ENCODE results near the gene BMP6. TPM values are rescaled to one million over a fixed set of nuclear protein-coding genes. Genes with fewer than 3 reads are reported as not detected.

BMP6 gene
- total RNA-seq, 1 experiment from 2014 or later: 1.6 TPM

GRCh38 chr6:7730001-7730783 lies 4.3 kb downstream of the BMP6 start:
- Histone ChIP-seq H3K4me1 (ENCODE audit: control insufficient read depth in 1 of 2, insufficient read depth in 2 of 2, low read length in 2 of 2) (peaks cover 7 to 11% of the 10 kb centered on the region in 2 experiments), H3K36me3 (ENCODE audit: control insufficient read depth in 1 of 2, insufficient read depth in 2 of 2, low read length in 2 of 2) (no peaks in the 10 kb centered on the region), H3K4me3 (replicated peaks in 1 of 2; ENCODE audit: low read depth in 1 of 2, low read length in 2 of 2) (no peak overlapping the region), H3K27me3 (ENCODE audit: insufficient read depth, low read length) (no peaks in the 10 kb centered on the region), H3K27ac (ENCODE audit: low read depth, low read length) (no peak overlapping the region), H3K9me3 (ENCODE audit: control insufficient read depth in 1 of 2, insufficient read depth in 1 of 2, low read depth in 1 of 2, low read length in 2 of 2) (no peaks in the 10 kb centered on the region), H3K9ac (ENCODE audit: low read length) (no peak overlapping the region), H2AFZ (ENCODE audit: low read depth, low read length, poor library complexity, severe bottlenecking) (no peak overlapping the region), H3K4me2 (ENCODE audit: low read length) (no peak overlapping the region), H4K20me1 (ENCODE audit: insufficient read depth) (no peaks in the 10 kb centered on the region), H3K79me2 (ENCODE audit: insufficient read depth, low read length) (no peaks in the 10 kb centered on the region), H3K9me2 (ENCODE audit: insufficient read depth) (no peaks in the 10 kb centered on the region)
- RAD21 ChIA-PET (ENCODE audit: low non-redundant PET in 1 of 2, low total read pairs in 2 of 2, uncharacterized antibody in 2 of 2, unreplicated experiment in 2 of 2): no interaction called here
- DNase-seq (ENCODE audit: low read depth, low spot score): no peak
- CTCF ChIA-PET: no interaction called here
- no peak for TF ChIP-seq EZH2 (IDR thresholded peaks at IDR 0.05)
- no peak for TF ChIP-seq FOSL1 (IDR thresholded peaks at IDR 0.05; ENCODE audit: low read depth)
- TF ChIP-seq SIN3A (IDR thresholded peaks at IDR 0.05; ENCODE audit: low read depth): no peak
- TF ChIP-seq SRF (IDR thresholded peaks at IDR 0.05; ENCODE audit: low read depth): no peak
- no peak for TF ChIP-seq TCF7L2 (IDR thresholded peaks at IDR 0.05; ENCODE audit: borderline replicate concordance, extremely low read depth, insufficient read depth, insufficient read length)
- no peak for TF ChIP-seq JUND (IDR thresholded peaks at IDR 0.05)
- no peak for TF ChIP-seq ZNF274 (IDR thresholded peaks at IDR 0.05; ENCODE audit: low read depth, low read length)
- TF ChIP-seq ELF1 (IDR thresholded peaks at IDR 0.05; ENCODE audit: borderline replicate concordance, low read depth): no peak
- no peak for TF ChIP-seq POLR2AphosphoS5 (IDR thresholded peaks at IDR 0.05; ENCODE audit: low read depth, low read length)
- TF ChIP-seq CTCF (IDR thresholded peaks at IDR 0.05 in 2 of 3, conservative IDR thresholded peaks at IDR 0.05 in 1 of 3; ENCODE audit: borderline replicate concordance in 1 of 3, insufficient read depth in 1 of 3, low read depth in 2 of 3, low read length in 2 of 3): no peak
- no peak for TF ChIP-seq ZFX (IDR thresholded peaks at IDR 0.05)
- no peak for TF ChIP-seq YY1 (IDR thresholded peaks at IDR 0.05; ENCODE audit: extremely low read depth, insufficient replicate concordance, low read depth, low read length)
- TF ChIP-seq CEBPB (IDR thresholded peaks at IDR 0.05; ENCODE audit: low read depth): no peak
- no peak for TF ChIP-seq CBX3 (IDR thresholded peaks at IDR 0.05; ENCODE audit: low read depth)
- no peak for TF ChIP-seq EZH2phosphoT487 (IDR thresholded peaks at IDR 0.05; ENCODE audit: borderline replicate concordance)
- TF ChIP-seq, protein P1, sequence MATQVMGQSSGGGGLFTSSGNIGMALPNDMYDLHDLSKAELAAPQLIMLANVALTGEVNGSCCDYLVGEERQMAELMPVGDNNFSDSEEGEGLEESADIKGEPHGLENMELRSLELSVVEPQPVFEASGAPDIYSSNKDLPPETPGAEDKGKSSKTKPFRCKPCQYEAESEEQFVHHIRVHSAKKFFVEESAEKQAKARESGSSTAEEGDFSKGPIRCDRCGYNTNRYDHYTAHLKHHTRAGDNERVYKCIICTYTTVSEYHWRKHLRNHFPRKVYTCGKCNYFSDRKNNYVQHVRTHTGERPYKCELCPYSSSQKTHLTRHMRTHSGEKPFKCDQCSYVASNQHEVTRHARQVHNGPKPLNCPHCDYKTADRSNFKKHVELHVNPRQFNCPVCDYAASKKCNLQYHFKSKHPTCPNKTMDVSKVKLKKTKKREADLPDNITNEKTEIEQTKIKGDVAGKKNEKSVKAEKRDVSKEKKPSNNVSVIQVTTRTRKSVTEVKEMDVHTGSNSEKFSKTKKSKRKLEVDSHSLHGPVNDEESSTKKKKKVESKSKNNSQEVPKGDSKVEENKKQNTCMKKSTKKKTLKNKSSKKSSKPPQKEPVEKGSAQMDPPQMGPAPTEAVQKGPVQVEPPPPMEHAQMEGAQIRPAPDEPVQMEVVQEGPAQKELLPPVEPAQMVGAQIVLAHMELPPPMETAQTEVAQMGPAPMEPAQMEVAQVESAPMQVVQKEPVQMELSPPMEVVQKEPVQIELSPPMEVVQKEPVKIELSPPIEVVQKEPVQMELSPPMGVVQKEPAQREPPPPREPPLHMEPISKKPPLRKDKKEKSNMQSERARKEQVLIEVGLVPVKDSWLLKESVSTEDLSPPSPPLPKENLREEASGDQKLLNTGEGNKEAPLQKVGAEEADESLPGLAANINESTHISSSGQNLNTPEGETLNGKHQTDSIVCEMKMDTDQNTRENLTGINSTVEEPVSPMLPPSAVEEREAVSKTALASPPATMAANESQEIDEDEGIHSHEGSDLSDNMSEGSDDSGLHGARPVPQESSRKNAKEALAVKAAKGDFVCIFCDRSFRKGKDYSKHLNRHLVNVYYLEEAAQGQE (IDR thresholded peaks at IDR 0.05; ENCODE audit: low read depth): no peak
- no peak for TF ChIP-seq RAD21 (IDR thresholded peaks at IDR 0.05; ENCODE audit: low read depth)
- TF ChIP-seq, protein P2, sequence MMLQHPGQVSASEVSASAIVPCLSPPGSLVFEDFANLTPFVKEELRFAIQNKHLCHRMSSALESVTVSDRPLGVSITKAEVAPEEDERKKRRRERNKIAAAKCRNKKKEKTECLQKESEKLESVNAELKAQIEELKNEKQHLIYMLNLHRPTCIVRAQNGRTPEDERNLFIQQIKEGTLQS (IDR thresholded peaks at IDR 0.05): no peak
- BruUV-seq (replicated peaks): no TSS peak
- POLR2A ChIA-PET: no interaction called here
- intact Hi-C loops (cut with micrococcal nuclease): no loop called here
- ATAC-seq: no peak

Data from HCT116 (cell line).